ENCODE results near the gene AKTIP.

The AKTIP gene

DNA sequence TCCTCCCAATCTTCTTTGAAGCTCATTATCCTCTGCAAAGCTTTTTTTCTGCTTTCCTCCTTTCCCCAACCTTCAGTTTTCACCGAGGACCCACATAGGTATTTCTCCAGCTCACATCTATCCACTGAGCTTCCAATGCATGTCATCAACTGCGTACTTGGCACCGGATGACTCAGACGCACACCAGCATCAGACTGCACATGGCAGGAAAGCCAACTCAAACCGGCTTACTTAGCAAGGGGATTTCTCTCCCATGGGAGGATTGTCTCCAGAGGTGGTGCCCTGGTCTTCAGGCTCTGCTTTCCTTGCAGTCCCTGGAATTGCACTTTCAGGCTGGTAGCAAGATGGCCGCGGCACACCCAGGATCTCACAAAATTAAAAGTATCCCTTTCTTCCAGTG, 1.7 kb upstream of the AKTIP start:
- Histone ChIP-seq H3K27ac (peak overlapping the region; percentile 93), H3K9me3 (ENCODE audit: severe bottlenecking) (no peaks in the 10 kb centered on the region), H3K4me3 (ENCODE audit: low read depth, low read length) (peak overlapping the region; percentile 64), H3K36me3 (no peaks in the 10 kb centered on the region; the same call in 1 of the 2 replicates), H3K27me3 (ENCODE audit: insufficient read depth, low read depth, severe bottlenecking) (no peaks in the 10 kb centered on the region)
- peak; percentile 23 for DNase-seq
- TF ChIP-seq, protein P1, sequence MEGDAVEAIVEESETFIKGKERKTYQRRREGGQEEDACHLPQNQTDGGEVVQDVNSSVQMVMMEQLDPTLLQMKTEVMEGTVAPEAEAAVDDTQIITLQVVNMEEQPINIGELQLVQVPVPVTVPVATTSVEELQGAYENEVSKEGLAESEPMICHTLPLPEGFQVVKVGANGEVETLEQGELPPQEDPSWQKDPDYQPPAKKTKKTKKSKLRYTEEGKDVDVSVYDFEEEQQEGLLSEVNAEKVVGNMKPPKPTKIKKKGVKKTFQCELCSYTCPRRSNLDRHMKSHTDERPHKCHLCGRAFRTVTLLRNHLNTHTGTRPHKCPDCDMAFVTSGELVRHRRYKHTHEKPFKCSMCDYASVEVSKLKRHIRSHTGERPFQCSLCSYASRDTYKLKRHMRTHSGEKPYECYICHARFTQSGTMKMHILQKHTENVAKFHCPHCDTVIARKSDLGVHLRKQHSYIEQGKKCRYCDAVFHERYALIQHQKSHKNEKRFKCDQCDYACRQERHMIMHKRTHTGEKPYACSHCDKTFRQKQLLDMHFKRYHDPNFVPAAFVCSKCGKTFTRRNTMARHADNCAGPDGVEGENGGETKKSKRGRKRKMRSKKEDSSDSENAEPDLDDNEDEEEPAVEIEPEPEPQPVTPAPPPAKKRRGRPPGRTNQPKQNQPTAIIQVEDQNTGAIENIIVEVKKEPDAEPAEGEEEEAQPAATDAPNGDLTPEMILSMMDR (IDR thresholded peaks at IDR 0.05; ENCODE audit: low read depth, low read length) = no peak

GRCh38 chr16:53503991-53504663, 1.1 kb upstream of the AKTIP start:
- Histone ChIP-seq H3K27ac (peak overlapping the region; percentile 93), H3K4me3 (ENCODE audit: low read depth, low read length) (peak overlapping the region; percentile 64), H3K27me3 (ENCODE audit: insufficient read depth, low read depth, severe bottlenecking) (no peaks in the 10 kb centered on the region), H3K9me3 (ENCODE audit: severe bottlenecking) (no peaks in the 10 kb centered on the region), H3K36me3 (no peaks in the 10 kb centered on the region; the same call in 1 of the 2 replicates)
- peak; percentile 60 for DNase-seq
- TF ChIP-seq, protein P1 (IDR thresholded peaks at IDR 0.05; ENCODE audit: low read depth, low read length) = no peak

GRCh38 chr16:53503270-53503923, 388 bp upstream of the AKTIP start:
- Histone ChIP-seq H3K4me3 (ENCODE audit: low read depth, low read length) (peak overlapping the region; percentile 64), H3K36me3 (no peaks in the 10 kb centered on the region; the same call in 1 of the 2 replicates), H3K27ac (peak overlapping the region; percentile 93), H3K9me3 (ENCODE audit: severe bottlenecking) (no peaks in the 10 kb centered on the region), H3K27me3 (ENCODE audit: insufficient read depth, low read depth, severe bottlenecking) (no peaks in the 10 kb centered on the region)
- TF ChIP-seq, protein P1 (IDR thresholded peaks at IDR 0.05; ENCODE audit: low read depth, low read length) = no peak
- DNase-seq = peak; percentile 100

- TF ChIP-seq, protein P1 (IDR thresholded peaks at IDR 0.05; ENCODE audit: low read depth, low read length) = no peak
- no peak for DNase-seq
- H3K4me3 ChIP-seq (ENCODE audit: low read depth, low read length) = no peak overlapping the region
- no peaks in the 10 kb centered on the region for H3K9me3 ChIP-seq (ENCODE audit: severe bottlenecking)
- H3K27me3 ChIP-seq (ENCODE audit: insufficient read depth, low read depth, severe bottlenecking) = no peaks in the 10 kb centered on the region
- peaks cover 17% of the 10 kb centered on the region for H3K36me3 ChIP-seq
- H3K27ac ChIP-seq = no peak overlapping the region
Observed at GRCh38 chr16:53501216-53501859, 1.7 kb downstream of the AKTIP start.

DNA sequence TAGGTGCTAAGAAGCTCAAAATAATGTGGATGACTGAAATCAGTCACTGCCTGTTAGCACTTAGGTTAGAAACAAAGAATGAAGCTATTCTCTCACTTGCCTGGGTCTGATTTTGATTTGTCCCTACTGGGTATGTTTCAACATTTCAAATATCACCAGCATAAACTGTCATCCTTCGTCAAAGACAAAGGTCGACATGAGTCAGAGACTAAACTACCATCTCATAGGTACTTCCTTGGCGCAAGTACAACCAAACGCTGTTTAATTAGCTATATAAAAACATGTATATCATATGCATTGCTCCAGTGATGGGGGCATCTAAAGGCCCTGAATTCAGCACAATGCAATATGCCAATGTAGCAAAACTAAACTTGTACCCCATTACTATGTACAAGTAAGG, 4.0 kb downstream of the AKTIP start:
- TF ChIP-seq, protein P1 (IDR thresholded peaks at IDR 0.05; ENCODE audit: low read depth, low read length) = no peak
- H3K27me3 ChIP-seq (ENCODE audit: insufficient read depth, low read depth, severe bottlenecking) = no peaks in the 10 kb centered on the region
- H3K4me3 ChIP-seq (ENCODE audit: low read depth, low read length) = no peak overlapping the region
- no peak for DNase-seq
- H3K36me3 ChIP-seq = peaks cover 34% of the 10 kb centered on the region
- H3K27ac ChIP-seq = no peak overlapping the region
- H3K9me3 ChIP-seq (ENCODE audit: severe bottlenecking) = no peaks in the 10 kb centered on the region

Data from WERI-Rb-1 (cell line).